K562 (cell line): ENCODE results near the gene DLX4. TPM values are rescaled to one million over a fixed set of nuclear protein-coding genes. Genes with fewer than 3 reads are reported as not detected.

Source experiments
- CHD2 ChIP-seq: IDR thresholded peaks from 2 replicates; pipeline ENCODE4 v1.6.1; 2011; ENCODE audit warnings: low read depth, low read length
- DEAF1 ChIP-seq: fragments of 450-650 bp; formaldehyde crosslinking; IDR thresholded peaks from 2 replicates; pipeline ENCODE4 v1.4.0; 2020; ENCODE audit warnings: mild to moderate bottlenecking, moderate library complexity
- GATAD2A ChIP-seq: fragments of 450-650 bp; IDR thresholded peaks from 2 replicates; pipeline ENCODE4 v1.6.1; 2017
- ID3 ChIP-seq, 2 experiments: fragments of 250-450 bp in 1 of 2; fragments of 450-650 bp in 1 of 2; sonication (Bioruptor Pico) in 1 of 2; IDR thresholded peaks; 2 replicates each; pipeline versions ENCODE4 v1.6.1 to v1.8.0; 2016 to 2021; ENCODE audit warnings: mild to moderate bottlenecking in 2 of 2, moderate library complexity in 2 of 2, missing compliant biosample characterization in 1 of 2, missing genetic modification characterization in 1 of 2
- ILK ChIP-seq: fragments of 450-650 bp; IDR thresholded peaks from 2 replicates; pipeline ENCODE4 v1.6.1; 2016; ENCODE audit warnings: missing genetic modification characterization, low read depth, mild to moderate bottlenecking, missing compliant biosample characterization, moderate library complexity, borderline replicate concordance
- KDM1A ChIP-seq, 2 experiments: fragments of 450-650 bp; IDR thresholded peaks; 2 replicates each; pipeline ENCODE4 v1.6.1; 2016; ENCODE audit warnings: mild to moderate bottlenecking in 2 of 2
- MAZ ChIP-seq, 2 experiments: fragments of 450-650 bp in 1 of 2; sonication (generic) in 1 of 2; formaldehyde crosslinking; IDR thresholded peaks in 1 of 2; conservative IDR thresholded peaks in 1 of 2; 2 replicates each; pipeline versions ENCODE4 v1.4.0 to v1.5.0; 2020; ENCODE audit warnings: mild to moderate bottlenecking in 1 of 2, missing genetic modification reagents in 1 of 2
- OTX1 ChIP-seq: fragments of 450-650 bp; formaldehyde crosslinking; IDR thresholded peaks from 2 replicates; pipeline ENCODE4 v1.4.0; 2022; ENCODE audit warnings: mild to moderate bottlenecking
- PTTG1 ChIP-seq: fragments of 450-650 bp; IDR thresholded peaks from 2 replicates; pipeline ENCODE4 v1.6.1; 2016; ENCODE audit warnings: low read depth, mild to moderate bottlenecking, missing genetic modification characterization, missing compliant biosample characterization
- RAD51 ChIP-seq: fragments of 450-650 bp; IDR thresholded peaks from 2 replicates; pipeline ENCODE4 v1.7.1; 2016; ENCODE audit warnings: low read depth, mild to moderate bottlenecking, borderline replicate concordance
- SIRT6 ChIP-seq: IDR thresholded peaks from one replicate; pipeline ENCODE4 v1.6.1; 2012; ENCODE audit warnings: low read depth, mild to moderate bottlenecking, control low read depth, inconsistent platforms, low read length, moderate library complexity
- SMC3 ChIP-seq: conservative IDR thresholded peaks from 2 replicates; pipeline ENCODE4 v1.6.1; 2011; ENCODE audit warnings: low read depth, low read length, improper control_type of control experiment; ENCODE audit not compliant: insufficient read depth
- SUPT5H ChIP-seq: fragments of 450-650 bp; IDR thresholded peaks from 2 replicates; pipeline ENCODE4 v1.6.1; 2016
- WHSC1 ChIP-seq: IDR thresholded peaks from one replicate; pipeline ENCODE4 v1.6.1; 2012; ENCODE audit warnings: low read length, control low read depth, inconsistent platforms
- polyA plus RNA-seq, 8 experiments: library from polyadenylated mRNA; depleted of rRNA in 4 of 8; stranded (reverse) in 5 of 8; unstranded in 3 of 8; fragments of >200 nt; fragmentation: Nextera tagmentation in 2 of 8; fragmentation: Illumina TruSeq in 1 of 8; extraction: Ambion mirVana in 2 of 8; extraction: Trizol in 1 of 8; gene quantifications; 2 replicates each; pipeline versions ENCODE4 v1.2.1 to v1.2.3, GENCODE V29; 2011 to 2014; ENCODE audit warnings: inconsistent platforms in 1 of 8, missing spikeins in 1 of 8
- total RNA-seq, 7 experiments: library from RNA; depleted of rRNA in 6 of 7; stranded (reverse); fragments of >200 nt in 6 of 7; fragmentation: Illumina TruSeq in 2 of 7; extraction: Trizol in 2 of 7; gene quantifications; 2 replicates each; pipeline versions ENCODE4 v1.2.1 to v1.2.3, GENCODE V29; 2011 to 2021; ENCODE audit warnings: low replicate concordance in 1 of 7
- TF ChIP-seq, protein P1 (sequence below): fragments of 250-450 bp; sonication (Bioruptor Pico); IDR thresholded peaks from 2 replicates; pipeline ENCODE4 v1.9.0; 2021; ENCODE audit warnings: mild to moderate bottlenecking, inconsistent platforms
- TF ChIP-seq, protein P2 (sequence below): fragments of 450-650 bp; formaldehyde crosslinking; IDR thresholded peaks from 2 replicates; pipeline ENCODE4 v1.4.0; 2020; ENCODE audit warnings: mild to moderate bottlenecking

DLX4 gene
- total and polyA plus RNA-seq, 9 of the 15 experiments (the other 6 are each of a cell fraction or from before 2014, with no cell fraction given), result 0.15 to 2.2 (median 0.58) TPM

- TF ChIP-seq CHD2 (no peak), WHSC1 (no peak), SIRT6 (no peak), ID3 (CRISPR knock-in tag; IDR thresholded peaks at IDR 0.05) (no peak), ID3 (tag; IDR thresholded peaks at IDR 0.05) (no peak), DEAF1 (CRISPR knock-in tag) (0 out of 2 replicates have a peak, but pooled peaks have one; percentile 33), SUPT5H (no peak), KDM1A (IDR thresholded peaks at IDR 0.05) (no peak), SMC3 (peak; percentile 42), GATAD2A (no peak), OTX1 (CRISPR knock-in tag) (peak; percentile 32; the same call in 1 of the 2 replicates), MAZ (CRISPR knock-in tag; conservative IDR thresholded peaks at IDR 0.05 in 1 of 2, IDR thresholded peaks at IDR 0.05 in 1 of 2) (no peak), PTTG1 (no peak), RAD51 (no peak), ILK (tag) (no peak)
- TF ChIP-seq, protein P1, sequence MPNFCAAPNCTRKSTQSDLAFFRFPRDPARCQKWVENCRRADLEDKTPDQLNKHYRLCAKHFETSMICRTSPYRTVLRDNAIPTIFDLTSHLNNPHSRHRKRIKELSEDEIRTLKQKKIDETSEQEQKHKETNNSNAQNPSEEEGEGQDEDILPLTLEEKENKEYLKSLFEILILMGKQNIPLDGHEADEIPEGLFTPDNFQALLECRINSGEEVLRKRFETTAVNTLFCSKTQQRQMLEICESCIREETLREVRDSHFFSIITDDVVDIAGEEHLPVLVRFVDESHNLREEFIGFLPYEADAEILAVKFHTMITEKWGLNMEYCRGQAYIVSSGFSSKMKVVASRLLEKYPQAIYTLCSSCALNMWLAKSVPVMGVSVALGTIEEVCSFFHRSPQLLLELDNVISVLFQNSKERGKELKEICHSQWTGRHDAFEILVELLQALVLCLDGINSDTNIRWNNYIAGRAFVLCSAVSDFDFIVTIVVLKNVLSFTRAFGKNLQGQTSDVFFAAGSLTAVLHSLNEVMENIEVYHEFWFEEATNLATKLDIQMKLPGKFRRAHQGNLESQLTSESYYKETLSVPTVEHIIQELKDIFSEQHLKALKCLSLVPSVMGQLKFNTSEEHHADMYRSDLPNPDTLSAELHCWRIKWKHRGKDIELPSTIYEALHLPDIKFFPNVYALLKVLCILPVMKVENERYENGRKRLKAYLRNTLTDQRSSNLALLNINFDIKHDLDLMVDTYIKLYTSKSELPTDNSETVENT (CRISPR knock-in tag), result no peak
- TF ChIP-seq, protein P2, sequence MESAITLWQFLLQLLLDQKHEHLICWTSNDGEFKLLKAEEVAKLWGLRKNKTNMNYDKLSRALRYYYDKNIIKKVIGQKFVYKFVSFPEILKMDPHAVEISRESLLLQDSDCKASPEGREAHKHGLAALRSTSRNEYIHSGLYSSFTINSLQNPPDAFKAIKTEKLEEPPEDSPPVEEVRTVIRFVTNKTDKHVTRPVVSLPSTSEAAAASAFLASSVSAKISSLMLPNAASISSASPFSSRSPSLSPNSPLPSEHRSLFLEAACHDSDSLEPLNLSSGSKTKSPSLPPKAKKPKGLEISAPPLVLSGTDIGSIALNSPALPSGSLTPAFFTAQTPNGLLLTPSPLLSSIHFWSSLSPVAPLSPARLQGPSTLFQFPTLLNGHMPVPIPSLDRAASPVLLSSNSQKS (CRISPR knock-in tag), result no peak
Observed at GRCh38 chr17:49952209-49952911, 16.6 kb upstream of the DLX4 start (continued).
